ENCODE results near the gene GOLPH3L. TPM values are rescaled to one million over a fixed set of nuclear protein-coding genes. Genes with fewer than 3 reads are reported as not detected.

Gene GOLPH3L
- 14.7 TPM for total RNA-seq

DNA sequence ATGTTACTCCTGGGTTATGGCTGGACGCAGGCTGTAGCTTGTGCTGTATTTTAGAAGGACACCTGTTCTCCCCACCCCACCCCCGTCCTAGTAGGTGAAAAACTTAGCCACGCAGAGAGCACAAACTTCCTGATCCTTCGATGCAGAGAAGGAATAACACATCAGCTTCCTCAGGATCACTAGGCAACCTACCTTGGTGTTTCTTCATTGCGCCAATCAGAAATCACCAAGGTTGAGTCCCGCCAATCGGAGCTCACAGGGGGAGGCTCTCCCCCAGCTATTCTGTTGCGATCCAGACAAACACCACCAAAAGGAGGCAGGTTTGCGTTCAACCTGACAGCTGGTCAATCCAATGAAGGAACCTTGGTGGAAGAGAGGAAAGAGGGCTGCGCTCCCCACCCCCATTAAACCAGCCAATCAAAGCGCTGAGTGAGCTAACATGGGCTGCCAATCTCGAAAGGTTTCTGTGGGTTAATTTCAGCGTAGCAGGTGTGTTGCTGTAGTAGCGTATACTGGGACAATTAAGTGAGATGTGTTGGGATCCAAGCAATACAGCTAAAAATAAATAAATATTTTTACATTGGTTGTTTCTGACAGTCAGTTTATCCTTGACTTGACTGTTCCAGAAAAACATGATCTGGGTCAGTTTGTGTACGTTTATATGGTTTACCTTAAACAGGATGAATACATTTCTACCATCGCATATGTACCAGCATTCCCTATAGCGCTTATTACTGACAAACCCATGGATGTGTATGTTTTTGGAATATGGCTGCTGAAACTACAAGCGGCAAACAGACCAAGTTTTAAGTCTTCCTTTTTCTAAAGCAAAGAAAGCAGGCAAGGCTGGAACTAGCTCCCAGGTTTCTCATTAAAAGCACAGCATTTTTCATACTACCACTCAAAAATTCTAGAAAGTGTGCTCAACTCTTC, at the start of gene GOLPH3L:
Gene GOLPH3L (minus strand): TSS at position 160 of the 933 bp plus-strand sequence. CDS start 2,316 bp downstream, outside the sequence.
- Histone ChIP-seq H3K36me3 (peaks cover 7 to 24% of the 10 kb centered on the region in 2 donors), H3K4me3 (peak within 1 kb of the TSS; percentile 77 to 79), H3K4me1 (peaks cover 0 to 2% of the 10 kb centered on the region in 2 donors), H3K27ac (peak within 1 kb of the TSS; percentile 29 to 61), H3K9me3 (no peaks in the 10 kb centered on the region), H3K27me3 (no peaks in the 10 kb centered on the region)
- TF ChIP-seq, protein P1, sequence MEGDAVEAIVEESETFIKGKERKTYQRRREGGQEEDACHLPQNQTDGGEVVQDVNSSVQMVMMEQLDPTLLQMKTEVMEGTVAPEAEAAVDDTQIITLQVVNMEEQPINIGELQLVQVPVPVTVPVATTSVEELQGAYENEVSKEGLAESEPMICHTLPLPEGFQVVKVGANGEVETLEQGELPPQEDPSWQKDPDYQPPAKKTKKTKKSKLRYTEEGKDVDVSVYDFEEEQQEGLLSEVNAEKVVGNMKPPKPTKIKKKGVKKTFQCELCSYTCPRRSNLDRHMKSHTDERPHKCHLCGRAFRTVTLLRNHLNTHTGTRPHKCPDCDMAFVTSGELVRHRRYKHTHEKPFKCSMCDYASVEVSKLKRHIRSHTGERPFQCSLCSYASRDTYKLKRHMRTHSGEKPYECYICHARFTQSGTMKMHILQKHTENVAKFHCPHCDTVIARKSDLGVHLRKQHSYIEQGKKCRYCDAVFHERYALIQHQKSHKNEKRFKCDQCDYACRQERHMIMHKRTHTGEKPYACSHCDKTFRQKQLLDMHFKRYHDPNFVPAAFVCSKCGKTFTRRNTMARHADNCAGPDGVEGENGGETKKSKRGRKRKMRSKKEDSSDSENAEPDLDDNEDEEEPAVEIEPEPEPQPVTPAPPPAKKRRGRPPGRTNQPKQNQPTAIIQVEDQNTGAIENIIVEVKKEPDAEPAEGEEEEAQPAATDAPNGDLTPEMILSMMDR (IDR thresholded peaks at IDR 0.05), result peak in 2 of 3 experiments; percentile 8 to 9
- peak; percentile 89 to 97 for DNase-seq (ENCODE audit: low spot score in 2 of 2)
- intact Hi-C loops (cut with DNase I), result loop anchor here (5.0 to 10.0 kb wide), 7 partner anchors 65 to 468 kb away; partner anchors contain the start of genes ARNT, CERS2, LYSMD1 and MINDY1

DNA sequence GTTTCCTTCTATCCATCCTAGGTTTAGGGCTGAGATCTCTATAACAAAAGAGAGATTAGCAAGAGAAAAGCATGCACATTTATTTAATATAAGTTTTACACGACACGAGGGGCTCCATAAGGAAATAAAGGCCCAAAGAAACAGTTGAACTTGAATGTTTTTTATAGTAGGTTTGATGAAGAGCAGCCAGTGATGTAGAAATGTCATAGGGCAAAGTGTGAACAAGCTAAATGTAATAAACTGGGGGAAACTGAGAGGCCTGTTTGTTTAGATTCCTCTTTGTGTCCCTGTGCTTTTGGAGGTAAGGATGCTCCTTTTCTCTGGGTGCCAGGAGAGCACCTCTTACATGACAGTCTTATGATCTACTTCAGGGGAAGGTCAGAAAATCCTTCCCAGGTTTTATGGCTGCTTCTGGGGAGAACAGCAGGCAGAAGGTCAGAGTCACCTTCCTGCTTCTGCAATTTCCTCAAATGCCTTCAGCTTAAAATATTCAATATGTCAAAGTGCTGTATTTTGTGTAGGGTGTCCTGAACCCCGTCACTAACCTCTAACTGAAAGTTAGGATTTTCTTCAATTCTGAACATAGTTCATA, 33.3 kb upstream of the GOLPH3L start:
- Histone ChIP-seq H3K27ac (no peak overlapping the region), H3K9me3 (no peaks in the 10 kb centered on the region), H3K4me1 (no peaks in the 10 kb centered on the region), H3K27me3 (no peaks in the 10 kb centered on the region), H3K4me3 (no peak overlapping the region), H3K36me3 (no peaks in the 10 kb centered on the region)
- TF ChIP-seq, protein P1 (IDR thresholded peaks at IDR 0.05), result no peak
- DNase-seq (ENCODE audit: low spot score in 2 of 2), result no peak
- intact Hi-C loops (cut with DNase I), result no loop called here

DNA sequence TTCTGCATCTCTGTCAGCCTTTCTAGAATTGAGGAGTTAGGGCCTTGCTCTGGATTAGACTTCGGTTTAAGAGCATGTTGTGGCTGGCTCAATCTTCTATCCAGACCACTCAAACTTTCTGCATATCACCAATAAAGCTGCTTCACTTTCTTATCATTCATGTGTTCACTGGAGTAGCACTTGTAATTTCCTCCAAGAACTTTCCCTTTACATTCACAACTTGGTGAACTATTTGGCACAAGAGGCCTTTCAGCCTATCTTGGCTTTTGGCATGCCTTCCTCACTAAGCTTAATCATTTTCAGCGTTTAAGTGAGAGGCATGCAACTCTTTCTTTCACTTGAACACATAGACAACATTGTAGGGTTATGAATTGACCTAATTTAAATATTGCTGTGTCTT, 27.4 kb upstream of the GOLPH3L start:
- Histone ChIP-seq H3K36me3 (no peaks in the 10 kb centered on the region), H3K27ac (no peak overlapping the region), H3K4me1 (no peaks in the 10 kb centered on the region), H3K4me3 (no peak overlapping the region), H3K9me3 (no peaks in the 10 kb centered on the region), H3K27me3 (no peaks in the 10 kb centered on the region)
- intact Hi-C loops (cut with DNase I), result no loop called here
- DNase-seq (ENCODE audit: low spot score in 2 of 2), result no peak
- TF ChIP-seq, protein P1 (IDR thresholded peaks at IDR 0.05), result no peak

DNA sequence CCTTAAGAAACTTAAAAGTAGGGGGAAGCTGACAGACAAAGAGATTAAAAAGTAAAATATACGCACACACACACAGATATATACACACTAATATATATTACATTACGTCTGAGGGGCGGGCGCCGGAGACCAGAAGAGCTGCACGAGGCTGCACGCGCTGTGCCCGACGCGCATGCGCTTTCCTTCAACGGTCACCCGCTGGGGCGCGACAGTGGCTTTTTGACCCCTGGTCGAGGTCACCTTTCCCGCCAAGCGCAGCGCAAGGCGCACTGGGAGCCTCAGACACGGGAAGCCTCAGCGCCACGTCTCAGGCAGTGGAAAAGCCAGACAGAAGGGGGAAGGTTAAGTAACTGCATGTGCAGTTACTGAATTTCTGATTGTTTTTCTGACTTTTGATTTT, 23.7 kb upstream of the GOLPH3L start, which contains the start of gene HORMAD1:
Gene HORMAD1 (minus strand): TSS at position 193 of the 400 bp plus-strand sequence. CDS start 1,390 bp downstream, outside the sequence.
- Histone ChIP-seq H3K36me3 (no peaks in the 10 kb centered on the region), H3K27me3 (no peaks in the 10 kb centered on the region), H3K9me3 (no peaks in the 10 kb centered on the region), H3K4me3 (no peak within 1 kb of the TSS), H3K27ac (no peak within 1 kb of the TSS), H3K4me1 (no peaks in the 10 kb centered on the region)
- no peak for DNase-seq (ENCODE audit: low spot score in 2 of 2)
- intact Hi-C loops (cut with DNase I), result no loop called here
- TF ChIP-seq, protein P1 (IDR thresholded peaks at IDR 0.05), result no peak

DNA sequence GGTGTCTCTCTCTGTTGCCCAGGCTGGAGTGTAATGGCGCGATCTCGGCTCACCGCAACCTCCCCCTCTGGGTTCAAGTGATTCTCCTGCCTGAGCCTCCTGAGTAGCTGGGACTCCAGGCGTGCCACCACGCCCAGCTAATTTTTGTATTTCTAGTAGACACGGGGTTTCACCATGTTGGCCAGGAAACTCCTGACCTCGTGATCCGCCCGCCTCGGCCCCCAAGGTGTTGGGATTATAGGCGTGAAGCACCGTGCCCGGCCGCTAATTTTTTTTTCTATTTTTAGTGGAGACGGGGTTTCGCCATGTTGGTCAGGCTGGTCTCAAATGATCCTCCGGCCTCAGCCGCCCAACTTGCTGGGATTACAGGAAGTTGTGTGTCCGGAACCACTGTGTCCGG, 23.1 kb upstream of the GOLPH3L start:
- intact Hi-C loops (cut with DNase I), result no loop called here
- no peaks in the 10 kb centered on the region for H3K9me3 ChIP-seq
- H3K27me3 ChIP-seq, result no peaks in the 10 kb centered on the region
- H3K27ac ChIP-seq, result no peak overlapping the region
- DNase-seq (ENCODE audit: low spot score in 2 of 2), result no peak
- TF ChIP-seq, protein P1 (IDR thresholded peaks at IDR 0.05), result no peak
- no peak overlapping the region for H3K4me3 ChIP-seq
- no peaks in the 10 kb centered on the region for H3K36me3 ChIP-seq
- no peaks in the 10 kb centered on the region for H3K4me1 ChIP-seq
